SK-N-SH treated with all-trans-retinoic acid at 6 μM for 48 hours (cell line): ENCODE data around the gene MRPL28.
"Not testable (repeated sequence)": the region's sequence is repeated elsewhere in the genome, so short reads cannot be mapped to it uniquely, and the experiment has no call there.

Experiments
- ARNTL ChIP-seq: fragments of 450-650 bp; formaldehyde crosslinking; IDR thresholded peaks from 2 replicates; pipeline ENCODE4 v1.5.0; 2020; ENCODE audit warnings: low read depth, mild to moderate bottlenecking, moderate library complexity, borderline replicate concordance
- RARB ChIP-seq: fragments of 250-450 bp; sonication (Bioruptor Pico); IDR thresholded peaks from 2 replicates; pipeline ENCODE4 v1.8.0; 2021; ENCODE audit warnings: mild to moderate bottlenecking, moderate library complexity
- ZFP3 ChIP-seq: fragments of 250-450 bp; sonication (Bioruptor Pico); IDR thresholded peaks from 2 replicates; pipeline ENCODE4 v1.5.0; 2020; ENCODE audit warnings: mild to moderate bottlenecking, moderate library complexity
- TF ChIP-seq, protein P1 (sequence below): fragments of 250-450 bp; sonication (Bioruptor Pico); IDR thresholded peaks from 2 replicates; pipeline ENCODE4 v1.8.0; 2021; ENCODE audit warnings: low read depth, mild to moderate bottlenecking, moderate library complexity, borderline replicate concordance
- TF ChIP-seq, protein P2 (sequence below): fragments of 250-450 bp; sonication (Bioruptor Pico); IDR thresholded peaks from 2 replicates; pipeline ENCODE4 v1.5.0; 2020; ENCODE audit warnings: mild to moderate bottlenecking, moderate library complexity

DNA sequence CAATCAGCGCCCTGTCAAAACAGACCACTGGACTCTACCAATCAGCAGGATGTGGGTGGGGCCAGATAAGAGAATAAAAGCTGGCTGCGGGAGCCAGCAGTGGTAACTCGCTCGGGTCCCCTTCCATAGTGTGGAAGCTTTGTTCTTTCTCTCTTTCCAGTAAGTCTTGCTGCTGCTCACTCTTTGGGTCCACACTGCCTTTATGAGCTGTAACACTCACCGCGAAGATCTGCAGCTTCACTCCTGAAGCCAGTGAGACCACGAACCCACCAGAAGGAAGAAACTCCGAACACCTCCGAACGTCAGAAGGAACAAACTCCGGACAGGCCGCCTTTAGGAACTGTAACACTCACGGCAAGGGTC, 28.4 kb downstream of the MRPL28 start:
- not testable (repeated sequence) for TF ChIP-seq ARNTL, RARB, ZFP3 (CRISPR knock-in tag)
- TF ChIP-seq, protein P1, sequence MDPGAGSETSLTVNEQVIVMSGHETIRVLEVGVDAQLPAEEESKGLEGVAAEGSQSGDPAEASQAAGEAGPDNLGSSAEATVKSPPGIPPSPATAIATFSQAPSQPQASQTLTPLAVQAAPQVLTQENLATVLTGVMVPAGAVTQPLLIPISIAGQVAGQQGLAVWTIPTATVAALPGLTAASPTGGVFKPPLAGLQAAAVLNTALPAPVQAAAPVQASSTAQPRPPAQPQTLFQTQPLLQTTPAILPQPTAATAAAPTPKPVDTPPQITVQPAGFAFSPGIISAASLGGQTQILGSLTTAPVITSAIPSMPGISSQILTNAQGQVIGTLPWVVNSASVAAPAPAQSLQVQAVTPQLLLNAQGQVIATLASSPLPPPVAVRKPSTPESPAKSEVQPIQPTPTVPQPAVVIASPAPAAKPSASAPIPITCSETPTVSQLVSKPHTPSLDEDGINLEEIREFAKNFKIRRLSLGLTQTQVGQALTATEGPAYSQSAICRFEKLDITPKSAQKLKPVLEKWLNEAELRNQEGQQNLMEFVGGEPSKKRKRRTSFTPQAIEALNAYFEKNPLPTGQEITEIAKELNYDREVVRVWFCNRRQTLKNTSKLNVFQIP (CRISPR knock-in tag), result not testable (repeated sequence)
- TF ChIP-seq, protein P2, sequence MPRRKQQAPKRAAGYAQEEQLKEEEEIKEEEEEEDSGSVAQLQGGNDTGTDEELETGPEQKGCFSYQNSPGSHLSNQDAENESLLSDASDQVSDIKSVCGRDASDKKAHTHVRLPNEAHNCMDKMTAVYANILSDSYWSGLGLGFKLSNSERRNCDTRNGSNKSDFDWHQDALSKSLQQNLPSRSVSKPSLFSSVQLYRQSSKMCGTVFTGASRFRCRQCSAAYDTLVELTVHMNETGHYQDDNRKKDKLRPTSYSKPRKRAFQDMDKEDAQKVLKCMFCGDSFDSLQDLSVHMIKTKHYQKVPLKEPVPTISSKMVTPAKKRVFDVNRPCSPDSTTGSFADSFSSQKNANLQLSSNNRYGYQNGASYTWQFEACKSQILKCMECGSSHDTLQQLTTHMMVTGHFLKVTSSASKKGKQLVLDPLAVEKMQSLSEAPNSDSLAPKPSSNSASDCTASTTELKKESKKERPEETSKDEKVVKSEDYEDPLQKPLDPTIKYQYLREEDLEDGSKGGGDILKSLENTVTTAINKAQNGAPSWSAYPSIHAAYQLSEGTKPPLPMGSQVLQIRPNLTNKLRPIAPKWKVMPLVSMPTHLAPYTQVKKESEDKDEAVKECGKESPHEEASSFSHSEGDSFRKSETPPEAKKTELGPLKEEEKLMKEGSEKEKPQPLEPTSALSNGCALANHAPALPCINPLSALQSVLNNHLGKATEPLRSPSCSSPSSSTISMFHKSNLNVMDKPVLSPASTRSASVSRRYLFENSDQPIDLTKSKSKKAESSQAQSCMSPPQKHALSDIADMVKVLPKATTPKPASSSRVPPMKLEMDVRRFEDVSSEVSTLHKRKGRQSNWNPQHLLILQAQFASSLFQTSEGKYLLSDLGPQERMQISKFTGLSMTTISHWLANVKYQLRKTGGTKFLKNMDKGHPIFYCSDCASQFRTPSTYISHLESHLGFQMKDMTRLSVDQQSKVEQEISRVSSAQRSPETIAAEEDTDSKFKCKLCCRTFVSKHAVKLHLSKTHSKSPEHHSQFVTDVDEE, result not testable (repeated sequence)
